K562 (cell line): ENCODE data around the gene MMP28. TPM values are rescaled to one million over a fixed set of nuclear protein-coding genes. Genes with fewer than 3 reads are reported as not detected.

ENCODE experiments used
- AFF1 ChIP-seq, 2 experiments: fragments of 450-650 bp; IDR thresholded peaks; 2 replicates each; pipeline ENCODE4 v1.6.1; 2018; ENCODE audit warnings: mild to moderate bottlenecking in 2 of 2, low read depth in 1 of 2; ENCODE audit not compliant: partially characterized antibody in 2 of 2
- WHSC1 ChIP-seq: IDR thresholded peaks from one replicate; pipeline ENCODE4 v1.6.1; 2012; ENCODE audit warnings: low read length, control low read depth, inconsistent platforms
- polyA plus RNA-seq, 8 experiments: library from polyadenylated mRNA; depleted of rRNA in 4 of 8; stranded (reverse) in 5 of 8; unstranded in 3 of 8; fragments of >200 nt; fragmentation: Nextera tagmentation in 2 of 8; fragmentation: Illumina TruSeq in 1 of 8; extraction: Ambion mirVana in 2 of 8; extraction: Trizol in 1 of 8; gene quantifications; 2 replicates each; pipeline versions ENCODE4 v1.2.1 to v1.2.3, GENCODE V29; 2011 to 2014; ENCODE audit warnings: inconsistent platforms in 1 of 8, missing spikeins in 1 of 8
- total RNA-seq, 7 experiments: library from RNA; depleted of rRNA in 6 of 7; stranded (reverse); fragments of >200 nt in 6 of 7; fragmentation: Illumina TruSeq in 2 of 7; extraction: Trizol in 2 of 7; gene quantifications; 2 replicates each; pipeline versions ENCODE4 v1.2.1 to v1.2.3, GENCODE V29; 2011 to 2021; ENCODE audit warnings: low replicate concordance in 1 of 7
- TF ChIP-seq, protein P1 (sequence below): fragments of 250-450 bp; sonication (Bioruptor Pico); IDR thresholded peaks from 2 replicates; pipeline ENCODE4 v1.9.0; 2021; ENCODE audit warnings: mild to moderate bottlenecking, inconsistent platforms

The MMP28 gene
- total and polyA plus RNA-seq, 9 of the 15 experiments (the other 6 are each of a cell fraction or from before 2014, with no cell fraction given): not detected

DNA sequence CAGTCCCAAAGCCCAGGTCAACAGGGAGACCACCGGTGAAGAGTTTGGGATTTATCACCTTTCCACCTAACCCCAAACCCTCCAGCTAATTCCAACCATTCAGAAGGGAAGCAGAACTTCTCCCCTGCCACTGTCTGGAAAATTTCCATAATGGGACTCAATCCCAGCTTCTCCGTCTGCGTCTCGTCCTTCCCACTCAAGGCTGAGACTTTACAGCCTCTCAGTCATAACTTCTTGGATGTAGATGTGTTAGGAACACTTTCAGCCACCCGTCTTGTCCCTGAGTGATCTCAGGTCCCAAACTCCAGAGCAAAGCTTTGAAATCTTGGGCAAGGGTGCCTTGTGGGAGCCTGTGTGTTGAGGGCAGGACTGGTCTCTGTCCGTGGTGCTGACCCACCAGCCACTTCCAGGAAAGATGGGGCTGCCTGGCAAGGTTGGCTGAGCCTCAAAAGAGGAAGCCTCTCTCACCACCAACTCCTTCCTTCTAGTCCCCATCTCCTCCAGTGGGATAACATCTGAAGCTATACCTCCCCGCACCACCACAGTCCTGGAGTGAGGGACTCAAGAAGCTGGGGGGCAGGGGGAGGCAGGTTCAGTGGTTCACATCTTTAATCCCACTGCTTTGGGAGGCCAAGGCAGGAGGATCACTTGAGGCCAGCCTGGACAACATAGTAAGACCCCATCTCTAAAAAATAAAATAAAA, 51.7 kb downstream of the MMP28 start (continued):
- TF ChIP-seq AFF1 (IDR thresholded peaks at IDR 0.05; ENCODE audit: low read depth in 1 of 2, partially characterized antibody in 2 of 2) (peak in 1 of 2 experiments; percentile 81), WHSC1 (no peak)
- TF ChIP-seq, protein P1, sequence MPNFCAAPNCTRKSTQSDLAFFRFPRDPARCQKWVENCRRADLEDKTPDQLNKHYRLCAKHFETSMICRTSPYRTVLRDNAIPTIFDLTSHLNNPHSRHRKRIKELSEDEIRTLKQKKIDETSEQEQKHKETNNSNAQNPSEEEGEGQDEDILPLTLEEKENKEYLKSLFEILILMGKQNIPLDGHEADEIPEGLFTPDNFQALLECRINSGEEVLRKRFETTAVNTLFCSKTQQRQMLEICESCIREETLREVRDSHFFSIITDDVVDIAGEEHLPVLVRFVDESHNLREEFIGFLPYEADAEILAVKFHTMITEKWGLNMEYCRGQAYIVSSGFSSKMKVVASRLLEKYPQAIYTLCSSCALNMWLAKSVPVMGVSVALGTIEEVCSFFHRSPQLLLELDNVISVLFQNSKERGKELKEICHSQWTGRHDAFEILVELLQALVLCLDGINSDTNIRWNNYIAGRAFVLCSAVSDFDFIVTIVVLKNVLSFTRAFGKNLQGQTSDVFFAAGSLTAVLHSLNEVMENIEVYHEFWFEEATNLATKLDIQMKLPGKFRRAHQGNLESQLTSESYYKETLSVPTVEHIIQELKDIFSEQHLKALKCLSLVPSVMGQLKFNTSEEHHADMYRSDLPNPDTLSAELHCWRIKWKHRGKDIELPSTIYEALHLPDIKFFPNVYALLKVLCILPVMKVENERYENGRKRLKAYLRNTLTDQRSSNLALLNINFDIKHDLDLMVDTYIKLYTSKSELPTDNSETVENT: no peak
